ENCODE measurements around the gene UBE2K. TPM values are rescaled to one million over a fixed set of nuclear protein-coding genes. Genes with fewer than 3 reads are reported as not detected.

UBE2K gene
- total RNA-seq, 1 experiment from 2014 or later: 126 TPM

DNA sequence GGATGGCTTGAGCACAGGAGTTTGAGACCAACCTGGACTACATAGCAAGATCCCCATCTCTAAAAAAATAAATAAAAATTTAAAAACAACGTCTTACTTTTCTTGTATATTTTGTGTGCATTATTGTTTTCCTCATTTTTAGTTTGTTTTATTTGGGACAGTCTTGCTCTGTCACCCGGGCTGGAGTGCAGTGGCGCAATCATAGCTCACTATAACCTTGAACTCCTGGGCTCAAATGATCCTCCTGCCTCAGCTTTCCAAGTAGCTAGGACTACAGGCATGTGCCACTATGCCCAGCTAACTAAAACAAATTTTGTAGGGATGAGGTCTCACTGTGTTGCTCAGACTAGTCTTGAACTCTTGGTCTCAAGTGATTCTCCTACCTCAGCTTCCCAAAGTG lies 49.7 kb upstream of the UBE2K start:
- no peak overlapping the region for H3K27ac ChIP-seq (ENCODE audit: low read depth, low read length)
- CTCF ChIA-PET: no interaction called here
- TF ChIP-seq JUND (IDR thresholded peaks at IDR 0.05) (no peak), EZH2phosphoT487 (IDR thresholded peaks at IDR 0.05; ENCODE audit: borderline replicate concordance) (no peak), POLR2AphosphoS5 (IDR thresholded peaks at IDR 0.05; ENCODE audit: low read depth, low read length) (no peak), SIN3A (IDR thresholded peaks at IDR 0.05; ENCODE audit: low read depth) (no peak), ZFX (IDR thresholded peaks at IDR 0.05) (no peak), EZH2 (IDR thresholded peaks at IDR 0.05) (no peak), POLR2A (IDR thresholded peaks at IDR 0.05; ENCODE audit: borderline replicate concordance, extremely low read depth, insufficient read depth, insufficient read length) (no peak), FOSL1 (IDR thresholded peaks at IDR 0.05; ENCODE audit: low read depth) (no peak), SP1 (IDR thresholded peaks at IDR 0.05; ENCODE audit: low read depth) (no peak), CEBPB (IDR thresholded peaks at IDR 0.05; ENCODE audit: low read depth) (no peak), RAD21 (IDR thresholded peaks at IDR 0.05; ENCODE audit: low read depth) (no peak), CBX3 (IDR thresholded peaks at IDR 0.05; ENCODE audit: low read depth) (no peak)
- TF ChIP-seq, protein P1, sequence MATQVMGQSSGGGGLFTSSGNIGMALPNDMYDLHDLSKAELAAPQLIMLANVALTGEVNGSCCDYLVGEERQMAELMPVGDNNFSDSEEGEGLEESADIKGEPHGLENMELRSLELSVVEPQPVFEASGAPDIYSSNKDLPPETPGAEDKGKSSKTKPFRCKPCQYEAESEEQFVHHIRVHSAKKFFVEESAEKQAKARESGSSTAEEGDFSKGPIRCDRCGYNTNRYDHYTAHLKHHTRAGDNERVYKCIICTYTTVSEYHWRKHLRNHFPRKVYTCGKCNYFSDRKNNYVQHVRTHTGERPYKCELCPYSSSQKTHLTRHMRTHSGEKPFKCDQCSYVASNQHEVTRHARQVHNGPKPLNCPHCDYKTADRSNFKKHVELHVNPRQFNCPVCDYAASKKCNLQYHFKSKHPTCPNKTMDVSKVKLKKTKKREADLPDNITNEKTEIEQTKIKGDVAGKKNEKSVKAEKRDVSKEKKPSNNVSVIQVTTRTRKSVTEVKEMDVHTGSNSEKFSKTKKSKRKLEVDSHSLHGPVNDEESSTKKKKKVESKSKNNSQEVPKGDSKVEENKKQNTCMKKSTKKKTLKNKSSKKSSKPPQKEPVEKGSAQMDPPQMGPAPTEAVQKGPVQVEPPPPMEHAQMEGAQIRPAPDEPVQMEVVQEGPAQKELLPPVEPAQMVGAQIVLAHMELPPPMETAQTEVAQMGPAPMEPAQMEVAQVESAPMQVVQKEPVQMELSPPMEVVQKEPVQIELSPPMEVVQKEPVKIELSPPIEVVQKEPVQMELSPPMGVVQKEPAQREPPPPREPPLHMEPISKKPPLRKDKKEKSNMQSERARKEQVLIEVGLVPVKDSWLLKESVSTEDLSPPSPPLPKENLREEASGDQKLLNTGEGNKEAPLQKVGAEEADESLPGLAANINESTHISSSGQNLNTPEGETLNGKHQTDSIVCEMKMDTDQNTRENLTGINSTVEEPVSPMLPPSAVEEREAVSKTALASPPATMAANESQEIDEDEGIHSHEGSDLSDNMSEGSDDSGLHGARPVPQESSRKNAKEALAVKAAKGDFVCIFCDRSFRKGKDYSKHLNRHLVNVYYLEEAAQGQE (IDR thresholded peaks at IDR 0.05; ENCODE audit: low read depth): no peak
- TF ChIP-seq, protein P2, sequence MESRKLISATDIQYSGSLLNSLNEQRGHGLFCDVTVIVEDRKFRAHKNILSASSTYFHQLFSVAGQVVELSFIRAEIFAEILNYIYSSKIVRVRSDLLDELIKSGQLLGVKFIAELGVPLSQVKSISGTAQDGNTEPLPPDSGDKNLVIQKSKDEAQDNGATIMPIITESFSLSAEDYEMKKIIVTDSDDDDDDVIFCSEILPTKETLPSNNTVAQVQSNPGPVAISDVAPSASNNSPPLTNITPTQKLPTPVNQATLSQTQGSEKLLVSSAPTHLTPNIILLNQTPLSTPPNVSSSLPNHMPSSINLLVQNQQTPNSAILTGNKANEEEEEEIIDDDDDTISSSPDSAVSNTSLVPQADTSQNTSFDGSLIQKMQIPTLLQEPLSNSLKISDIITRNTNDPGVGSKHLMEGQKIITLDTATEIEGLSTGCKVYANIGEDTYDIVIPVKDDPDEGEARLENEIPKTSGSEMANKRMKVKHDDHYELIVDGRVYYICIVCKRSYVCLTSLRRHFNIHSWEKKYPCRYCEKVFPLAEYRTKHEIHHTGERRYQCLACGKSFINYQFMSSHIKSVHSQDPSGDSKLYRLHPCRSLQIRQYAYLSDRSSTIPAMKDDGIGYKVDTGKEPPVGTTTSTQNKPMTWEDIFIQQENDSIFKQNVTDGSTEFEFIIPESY (IDR thresholded peaks at IDR 0.05; ENCODE audit: extremely low read depth, insufficient replicate concordance, low read length): no peak
- TF ChIP-seq, protein P3, sequence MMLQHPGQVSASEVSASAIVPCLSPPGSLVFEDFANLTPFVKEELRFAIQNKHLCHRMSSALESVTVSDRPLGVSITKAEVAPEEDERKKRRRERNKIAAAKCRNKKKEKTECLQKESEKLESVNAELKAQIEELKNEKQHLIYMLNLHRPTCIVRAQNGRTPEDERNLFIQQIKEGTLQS (IDR thresholded peaks at IDR 0.05): no peak
- no peaks in the 10 kb centered on the region for H3K9me2 ChIP-seq (ENCODE audit: insufficient read depth)
- BruUV-seq (replicated peaks): no TSS peak
- no peaks in the 10 kb centered on the region for H3K36me3 ChIP-seq (ENCODE audit: control insufficient read depth in 1 of 2, insufficient read depth in 2 of 2, low read length in 2 of 2)
- H4K20me1 ChIP-seq (ENCODE audit: insufficient read depth): no peaks in the 10 kb centered on the region
- DNase-seq (ENCODE audit: low read depth, low spot score): no peak
- no peak overlapping the region for H3K9ac ChIP-seq (ENCODE audit: low read length)
- no peaks in the 10 kb centered on the region for H3K9me3 ChIP-seq (ENCODE audit: control insufficient read depth in 1 of 2, insufficient read depth in 1 of 2, low read depth in 1 of 2, low read length in 2 of 2)
- no peaks in the 10 kb centered on the region for H3K27me3 ChIP-seq (ENCODE audit: insufficient read depth, low read length)
- no peak for ATAC-seq
- POLR2A ChIA-PET: no interaction called here
- intact Hi-C loops (cut with micrococcal nuclease): no loop called here
- H3K4me3 ChIP-seq (replicated peaks in 1 of 2; ENCODE audit: low read depth in 1 of 2, low read length in 2 of 2): no peak overlapping the region
- no peak overlapping the region for H3K4me2 ChIP-seq (ENCODE audit: low read length)
- RAD21 ChIA-PET (ENCODE audit: low non-redundant PET in 1 of 2, low total read pairs in 2 of 2, uncharacterized antibody in 2 of 2, unreplicated experiment in 2 of 2): no interaction called here
- no peaks in the 10 kb centered on the region for H3K79me2 ChIP-seq (ENCODE audit: insufficient read depth, low read length)
- no peak overlapping the region for H2AFZ ChIP-seq (ENCODE audit: low read depth, low read length, poor library complexity, severe bottlenecking)
- H3K4me1 ChIP-seq (ENCODE audit: control insufficient read depth in 1 of 2, insufficient read depth in 2 of 2, low read length in 2 of 2): no peaks in the 10 kb centered on the region
